Endothelial cell of umbilical vein (primary cell): ENCODE results near the gene MYOM3. TPM values are rescaled to one million over a fixed set of nuclear protein-coding genes. Genes with fewer than 3 reads are reported as not detected.

Experiments used
- BruUV-seq: library from RNA; stranded (reverse); fragments of 400-500 nt; replicated peaks from 2 replicates; lab custom pipeline; 2021; lab: Mats Ljungman, UMichigan
- CTCF ChIA-PET: fragments of 300-600, 350-600 bp; sonication (Branson Sonifier 250); formaldehyde crosslinking; loops from one replicate; lab custom pipeline; 2021; ENCODE audit warnings: antibody characterized with exemption, inconsistent platforms; lab: Charles Lee
- POLR2A ChIA-PET: fragments of 300-600, 350-600 bp; sonication (Branson Sonifier 250); formaldehyde crosslinking; loops from one replicate; lab custom pipeline; 2021; ENCODE audit warnings: antibody characterized with exemption, inconsistent platforms; lab: Charles Lee
- DNase-seq: peaks from one replicate; pipeline ENCODE4 v3.0.0-alpha.2; 2011; ENCODE audit warnings: low read depth, low spot score
- FAIRE-seq: peaks from 2 replicates; lab custom pipeline; 2011; peaks lifted over from hg19 to GRCh38; lab: Jason Lieb, UNC
- H2AFZ ChIP-seq: 2 replicates; pipeline ENCODE4 v1.6.0; 2012; ENCODE audit warnings: low read depth, low read length, control low read depth, inconsistent platforms
- H3K27ac ChIP-seq: 2 replicates; pipeline ENCODE4 v1.5.1; 2011; ENCODE audit warnings: low read depth, mild to moderate bottlenecking, control low read depth, low read length, moderate library complexity; ENCODE audit not compliant: insufficient read depth
- H3K27me3 ChIP-seq, 2 experiments: 2 replicates each; pipeline versions ENCODE4 v1.6.0 to v1.6.1; 2011; ENCODE audit warnings: low read length in 2 of 2, mixed read lengths in 1 of 2; ENCODE audit not compliant: control insufficient read depth in 2 of 2, insufficient read depth in 2 of 2
- H3K36me3 ChIP-seq, 2 experiments: 2 replicates in 1 of 2; 3 replicates in 1 of 2; pipeline ENCODE4 v1.5.1; 2011; ENCODE audit warnings: low read length in 2 of 2, mild to moderate bottlenecking in 1 of 2, moderate library complexity in 1 of 2; ENCODE audit not compliant: control insufficient read depth in 2 of 2, insufficient read depth in 2 of 2; ENCODE audit errors: extremely low read depth in 1 of 2
- H3K4me1 ChIP-seq: 3 replicates; pipeline ENCODE4 v1.5.1; 2011; ENCODE audit warnings: mild to moderate bottlenecking, low read length; ENCODE audit not compliant: control insufficient read depth, insufficient read depth; ENCODE audit errors: extremely low read depth
- H3K4me2 ChIP-seq: 2 replicates; pipeline ENCODE4 v1.6.1; 2011; ENCODE audit warnings: low read length, control low read depth, mixed read lengths; ENCODE audit not compliant: insufficient read depth
- H3K4me3 ChIP-seq, 3 experiments: fragments of 200-600 bp in 1 of 3; sonication (generic), shearing (Covaris generic) in 1 of 3; replicated peaks in 1 of 3; 2 replicates each; pipeline ENCODE4 v1.5.1; 2011 to 2016; ENCODE audit warnings: control low read depth in 3 of 3, low read length in 3 of 3, mild to moderate bottlenecking in 2 of 3, inconsistent platforms in 1 of 3, low read depth in 1 of 3, moderate library complexity in 1 of 3; ENCODE audit not compliant: insufficient read depth in 1 of 3
- H3K79me2 ChIP-seq: 2 replicates; pipeline ENCODE4 v1.6.0; 2012; ENCODE audit warnings: low read length, inconsistent platforms; ENCODE audit not compliant: control insufficient read depth, insufficient read depth
- H3K9ac ChIP-seq: replicated peaks from 2 replicates; pipeline ENCODE3; 2011; ENCODE audit warnings: low read length, control low read depth; ENCODE audit not compliant: insufficient read depth; ENCODE audit errors: extremely low read depth
- H3K9me1 ChIP-seq: replicated peaks from 3 replicates; pipeline ENCODE4 v1.6.0; 2011; ENCODE audit warnings: mild to moderate bottlenecking, low read length; ENCODE audit not compliant: control insufficient read depth, insufficient read depth; ENCODE audit errors: extremely low read depth
- H3K9me3 ChIP-seq: replicated peaks from 2 replicates; pipeline ENCODE4 v1.5.1; 2012; ENCODE audit warnings: low read length, inconsistent platforms; ENCODE audit not compliant: control insufficient read depth, insufficient read depth
- H4K20me1 ChIP-seq: replicated peaks from 2 replicates; pipeline ENCODE3; 2011; ENCODE audit warnings: mild to moderate bottlenecking, low read length; ENCODE audit not compliant: control insufficient read depth, insufficient read depth; ENCODE audit errors: extremely low read depth
- EZH2 ChIP-seq: IDR thresholded peaks from 2 replicates; pipeline ENCODE4 v1.6.1; 2012; ENCODE audit warnings: borderline replicate concordance, low read depth, mild to moderate bottlenecking, moderate library complexity, low read length, inconsistent platforms; ENCODE audit not compliant: severe bottlenecking
- FOS ChIP-seq: IDR thresholded peaks from 2 replicates; pipeline ENCODE4 v1.6.1; 2011; ENCODE audit warnings: mild to moderate bottlenecking, low read length, moderate library complexity, borderline replicate concordance; ENCODE audit not compliant: insufficient read depth
- GATA2 ChIP-seq: IDR thresholded peaks from 2 replicates; pipeline ENCODE4 v1.7.0; 2011; ENCODE audit warnings: low read depth, mild to moderate bottlenecking, moderate library complexity, mixed read lengths, low read length; ENCODE audit not compliant: insufficient read length, insufficient read depth
- JUN ChIP-seq: IDR thresholded peaks from 2 replicates; pipeline ENCODE4 v1.6.1; 2011; ENCODE audit warnings: borderline replicate concordance, low read depth; ENCODE audit not compliant: insufficient read length, insufficient read depth
- MYC ChIP-seq: IDR thresholded peaks from one replicate; pipeline ENCODE4 v1.6.1; 2011; ENCODE audit warnings: mild to moderate bottlenecking, low read depth, low read length
- POLR2A ChIP-seq: IDR thresholded peaks from 2 replicates; pipeline ENCODE4 v1.6.1; 2012; ENCODE audit warnings: low read depth, mild to moderate bottlenecking, control low read depth, low read length
- POLR2AphosphoS5 ChIP-seq: IDR thresholded peaks from 2 replicates; pipeline ENCODE4 v1.6.1; 2012; ENCODE audit warnings: low read depth, mild to moderate bottlenecking, control low read depth, low read length, moderate library complexity; ENCODE audit not compliant: insufficient read depth
- dilution Hi-C: fragments of 300-500 bp; cut with MboI; formaldehyde crosslinking; loops from one replicate; pipeline ENCODE4 v1.15.0; 2019; ENCODE audit warnings: low sequenced_read_pairs; ENCODE audit not compliant: extremely low pct_ligation_motif_present
- intact Hi-C: fragments of 100-400 bp; cut with micrococcal nuclease; formaldehyde crosslinking; loops from one replicate; pipeline ENCODE4 v1.10.0; 2022
- polyA plus RNA-seq, 4 experiments: library from polyadenylated mRNA; depleted of rRNA in 3 of 4; stranded (reverse) in 3 of 4; unstranded in 1 of 4; fragments of >200 nt; gene quantifications; 2 replicates each; pipeline versions ENCODE4 v1.2.1 to v1.2.3, GENCODE V29; 2011 to 2012; ENCODE audit warnings: missing spikeins in 1 of 4
- total RNA-seq: library from RNA; stranded (reverse); gene quantifications from 2 replicates; pipeline ENCODE4 v1.2.3, GENCODE V29; 2021
- TF ChIP-seq, protein P1 (sequence below): IDR thresholded peaks from 2 replicates; pipeline ENCODE4 v1.6.1; 2011; ENCODE audit not compliant: insufficient read depth, insufficient read length
- TF ChIP-seq, protein P2 (sequence below), 2 donors: IDR thresholded peaks; 1 replicate in 1 of 2; 2 replicates in 1 of 2; pipeline ENCODE4 v1.5.1; 2011; ENCODE audit warnings: low read length in 2 of 2, mild to moderate bottlenecking in 2 of 2, moderate library complexity in 2 of 2, control low read depth in 1 of 2, inconsistent platforms in 1 of 2, low read depth in 1 of 2; ENCODE audit not compliant: insufficient read depth in 1 of 2; ENCODE audit errors: extremely low read depth in 1 of 2

Gene MYOM3
- total and polyA plus RNA-seq, 2 donors (not counting 3 experiments of a cell fraction or from before 2014, with no cell fraction given): 0.11 to 0.40 TPM

DNA sequence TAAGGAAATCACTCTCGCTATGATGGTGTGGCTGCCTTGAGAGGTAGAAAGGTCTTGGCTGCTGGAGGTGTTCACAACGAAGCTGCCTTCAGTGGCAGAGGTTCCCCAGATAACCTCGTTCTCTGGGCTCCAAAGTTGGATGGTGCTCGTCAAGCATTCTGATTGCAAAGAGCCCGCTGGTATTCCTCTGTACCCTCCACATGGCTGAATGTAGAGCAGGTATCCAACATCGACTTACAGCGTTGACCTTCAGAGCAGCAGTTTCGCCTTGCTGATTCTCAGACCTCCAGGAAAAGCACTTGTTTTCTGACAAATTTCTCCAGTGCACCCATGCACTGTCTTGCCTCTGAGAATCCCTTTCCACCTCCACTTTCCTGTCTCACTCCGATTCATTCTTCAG, 35.3 kb upstream of the MYOM3 start:
- no peak overlapping the region for H3K4me2 ChIP-seq
- DNase-seq: no peak
- no peak overlapping the region for H2AFZ ChIP-seq
- H3K4me1 ChIP-seq: peaks cover 11% of the 10 kb centered on the region
- ChIA-PET POLR2A (no interaction called here), CTCF (interaction anchor here (1.4 to 1.5 kb wide), 2 partner anchors 52 to 245 kb away, joined by 6 to 9 read pairs; no protein-coding TSS in a partner anchor)
- intact Hi-C loops: no loop called here
- no peak overlapping the region for H3K9ac ChIP-seq
- no peaks in the 10 kb centered on the region for H3K9me1 ChIP-seq
- BruUV-seq: no TSS peak
- H4K20me1 ChIP-seq: no peaks in the 10 kb centered on the region
- H3K36me3 ChIP-seq: no peaks in the 10 kb centered on the region
- no peak overlapping the region for H3K27ac ChIP-seq
- no peaks in the 10 kb centered on the region for H3K79me2 ChIP-seq
- no peak overlapping the region for H3K4me3 ChIP-seq
- TF ChIP-seq POLR2A: no peak
- TF ChIP-seq JUN: no peak
- no peak for TF ChIP-seq EZH2
- no peak for TF ChIP-seq POLR2AphosphoS5
- TF ChIP-seq, protein P1, sequence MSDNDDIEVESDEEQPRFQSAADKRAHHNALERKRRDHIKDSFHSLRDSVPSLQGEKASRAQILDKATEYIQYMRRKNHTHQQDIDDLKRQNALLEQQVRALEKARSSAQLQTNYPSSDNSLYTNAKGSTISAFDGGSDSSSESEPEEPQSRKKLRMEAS: no peak
- TF ChIP-seq FOS: no peak
- no peak for TF ChIP-seq GATA2
- TF ChIP-seq, protein P2, sequence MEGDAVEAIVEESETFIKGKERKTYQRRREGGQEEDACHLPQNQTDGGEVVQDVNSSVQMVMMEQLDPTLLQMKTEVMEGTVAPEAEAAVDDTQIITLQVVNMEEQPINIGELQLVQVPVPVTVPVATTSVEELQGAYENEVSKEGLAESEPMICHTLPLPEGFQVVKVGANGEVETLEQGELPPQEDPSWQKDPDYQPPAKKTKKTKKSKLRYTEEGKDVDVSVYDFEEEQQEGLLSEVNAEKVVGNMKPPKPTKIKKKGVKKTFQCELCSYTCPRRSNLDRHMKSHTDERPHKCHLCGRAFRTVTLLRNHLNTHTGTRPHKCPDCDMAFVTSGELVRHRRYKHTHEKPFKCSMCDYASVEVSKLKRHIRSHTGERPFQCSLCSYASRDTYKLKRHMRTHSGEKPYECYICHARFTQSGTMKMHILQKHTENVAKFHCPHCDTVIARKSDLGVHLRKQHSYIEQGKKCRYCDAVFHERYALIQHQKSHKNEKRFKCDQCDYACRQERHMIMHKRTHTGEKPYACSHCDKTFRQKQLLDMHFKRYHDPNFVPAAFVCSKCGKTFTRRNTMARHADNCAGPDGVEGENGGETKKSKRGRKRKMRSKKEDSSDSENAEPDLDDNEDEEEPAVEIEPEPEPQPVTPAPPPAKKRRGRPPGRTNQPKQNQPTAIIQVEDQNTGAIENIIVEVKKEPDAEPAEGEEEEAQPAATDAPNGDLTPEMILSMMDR (IDR thresholded peaks at IDR 0.05; ENCODE audit: extremely low read depth in 1 of 2, insufficient read depth in 1 of 2, low read depth in 1 of 2, low read length in 2 of 2): no peak
- no peak for TF ChIP-seq MYC
- no peaks in the 10 kb centered on the region for H3K9me3 ChIP-seq
- no peak for FAIRE-seq
- dilution Hi-C loops: no loop called here
- H3K27me3 ChIP-seq: peaks cover 11 to 13% of the 10 kb centered on the region in 2 experiments
